Measurements from ENCODE around the gene GALNT13. TPM values are rescaled to one million over a fixed set of nuclear protein-coding genes. Genes with fewer than 3 reads are reported as not detected.

The GALNT13 gene
- total and polyA plus RNA-seq, 10 of the 15 experiments (the other 5 are each of a cell fraction or from before 2014, with no cell fraction given) = 0.04 TPM; not detected in 9

GRCh38 chr2:154238252-154238651 is 366.5 kb downstream of the GALNT13 start (continued):
- no peak for TF ChIP-seq MEF2B (IDR thresholded peaks at IDR 0.05; ENCODE audit: partially characterized antibody, poor library complexity, severe bottlenecking)
- TF ChIP-seq RBBP5 (conservative IDR thresholded peaks at IDR 0.05) = no peak
- no peak for TF ChIP-seq FOS (IDR thresholded peaks at IDR 0.05; ENCODE audit: borderline replicate concordance, extremely low read depth, insufficient read length)
- no peak for TF ChIP-seq NKRF (conservative IDR thresholded peaks at IDR 0.05)

GRCh38 chr2:154240316-154240715 is 368.6 kb downstream of the GALNT13 start:
- ChIA-PET CTCF (no interaction called here), POLR2A (no interaction called here), RAD21 (ENCODE audit: unreplicated experiment) (no interaction called here), SMC1A (ENCODE audit: uncharacterized antibody, unreplicated experiment) (no interaction called here)
- Histone ChIP-seq H3K79me2 (ENCODE audit: control insufficient read depth, insufficient read depth, low read length) (no peaks in the 10 kb centered on the region), H3K9ac (ENCODE audit: control insufficient read depth, insufficient read depth, low read length) (no peak overlapping the region), H3K4me3 (no peak overlapping the region), H4K20me1 (ENCODE audit: control insufficient read depth, insufficient read depth) (no peaks in the 10 kb centered on the region), H3K27me3 (replicated peaks in 1 of 2; ENCODE audit: control insufficient read depth in 2 of 2, insufficient read depth in 2 of 2, low read length in 1 of 2) (no peaks in the 10 kb centered on the region), H3K27ac (ENCODE audit: control insufficient read depth, insufficient read depth) (no peak overlapping the region), H3K9me3 (replicated peaks; ENCODE audit: control insufficient read depth, insufficient read depth, low read length) (no peaks in the 10 kb centered on the region), H3K4me2 (ENCODE audit: control insufficient read depth, insufficient read depth) (no peak overlapping the region), H3K36me3 (ENCODE audit: control insufficient read depth in 2 of 2, insufficient read depth in 2 of 2, low read length in 1 of 2) (no peaks in the 10 kb centered on the region), H3K4me1 (ENCODE audit: control insufficient read depth, insufficient read depth, low read length) (no peaks in the 10 kb centered on the region), H2AFZ (ENCODE audit: control insufficient read depth, low read depth, low read length) (no peak overlapping the region)
- in situ Hi-C loops (cut with MboI) (no loop called here), intact Hi-C loops (cut with micrococcal nuclease; ENCODE audit: unreplicated experiment) (no loop called here)
- TF ChIP-seq ATF3 (IDR thresholded peaks at IDR 0.05; ENCODE audit: borderline replicate concordance, extremely low read depth, low read depth, low read length) (no peak), HDAC6 (IDR thresholded peaks at IDR 0.05; ENCODE audit: unreplicated experiment) (no peak), EZH2 (IDR thresholded peaks at IDR 0.05; ENCODE audit: borderline replicate concordance, control insufficient read depth, low read depth, low read length) (no peak), ZNF592 (IDR thresholded peaks at IDR 0.05) (no peak), GATAD2B (conservative IDR thresholded peaks at IDR 0.05; ENCODE audit: low read depth) (no peak), POU2F2 (IDR thresholded peaks at IDR 0.05; ENCODE audit: borderline replicate concordance, low read depth, low read length) (no peak), ZZZ3 (IDR thresholded peaks at IDR 0.05; ENCODE audit: control insufficient read depth, insufficient read length, low read depth) (no peak), NR2C1 (IDR thresholded peaks at IDR 0.05) (no peak)
- DNase-seq (ENCODE audit: low read depth, low spot score) = no peak
- FAIRE-seq = no peak
- WGBS (ENCODE audit: insufficient coverage, insufficient replicate concordance, low lambda C conversion rate, missing lambda C conversion rate) = 11% methylated on average over 8 of the region's 8 CpGs
- ATAC-seq = no peak
- no TSS peak for BruUV-seq (replicated peaks)

Measured in GM12878 (cell line).